BE2C (cell line): Measurements from ENCODE around the gene TTLL10.

Experiments
- DNase-seq: peaks from one replicate; pipeline ENCODE4 v3.0.0-alpha.2; 2020
- H3K27me3 ChIP-seq: fragments of 250-450 bp; sonication (Bioruptor Pico); 2 replicates; pipeline ENCODE4 v1.5.1; 2020; ENCODE audit warnings: mild to moderate bottlenecking
- H3K36me3 ChIP-seq: fragments of 250-450 bp; sonication (Bioruptor Pico); 2 replicates; pipeline ENCODE4 v1.5.1; 2020; ENCODE audit warnings: mild to moderate bottlenecking
- H3K4me1 ChIP-seq: fragments of 250-450 bp; sonication (Bioruptor Pico); 2 replicates; pipeline ENCODE4 v1.5.1; 2020
- H3K4me3 ChIP-seq: 2 replicates; pipeline ENCODE4 v1.5.1; 2011; ENCODE audit warnings: low read depth, low read length
- H3K9me3 ChIP-seq: fragments of 250-450 bp; sonication (Bioruptor Pico); 2 replicates; pipeline ENCODE4 v1.5.1; 2020
- TF ChIP-seq, protein P1 (sequence below): IDR thresholded peaks from 2 replicates; pipeline ENCODE4 v1.5.1; 2012; ENCODE audit warnings: mild to moderate bottlenecking, low read depth, low read length

Gene TTLL10

DNA sequence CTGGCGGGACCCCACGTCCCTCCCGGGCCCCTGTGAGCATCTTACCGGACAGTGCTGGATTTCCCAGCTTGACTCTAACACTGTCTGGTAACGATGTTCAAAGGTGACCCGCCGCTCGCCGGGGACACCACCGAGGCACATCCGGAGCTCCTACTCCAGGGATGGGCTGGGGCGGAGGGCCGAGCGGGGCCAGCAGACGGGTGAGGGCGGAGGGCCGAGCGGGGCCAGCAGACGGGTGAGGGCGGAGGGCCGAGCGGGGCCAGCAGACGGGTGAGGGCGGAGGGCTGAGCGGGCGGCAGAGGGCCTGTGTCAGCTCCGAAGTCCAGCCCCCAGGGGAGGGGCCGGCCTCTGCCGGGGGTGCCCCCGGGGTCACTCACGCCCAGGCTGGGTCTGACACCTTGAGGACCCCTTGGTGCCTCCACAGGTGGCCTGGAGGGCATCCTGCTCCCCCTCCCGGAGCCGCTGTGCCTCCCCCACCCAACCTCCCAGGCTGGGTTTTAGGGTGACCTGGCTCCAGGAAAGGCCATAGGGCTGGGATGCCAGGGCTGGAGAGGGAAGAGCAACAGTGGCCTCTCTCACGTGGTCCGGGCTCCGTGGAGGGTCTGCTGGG, 5.7 kb upstream of the TTLL10 start:
- Histone ChIP-seq H3K4me1 (no peaks in the 10 kb centered on the region), H3K9me3 (no peaks in the 10 kb centered on the region), H3K27me3 (peaks cover 25% of the 10 kb centered on the region), H3K4me3 (no peak overlapping the region), H3K36me3 (no peaks in the 10 kb centered on the region)
- TF ChIP-seq, protein P1, sequence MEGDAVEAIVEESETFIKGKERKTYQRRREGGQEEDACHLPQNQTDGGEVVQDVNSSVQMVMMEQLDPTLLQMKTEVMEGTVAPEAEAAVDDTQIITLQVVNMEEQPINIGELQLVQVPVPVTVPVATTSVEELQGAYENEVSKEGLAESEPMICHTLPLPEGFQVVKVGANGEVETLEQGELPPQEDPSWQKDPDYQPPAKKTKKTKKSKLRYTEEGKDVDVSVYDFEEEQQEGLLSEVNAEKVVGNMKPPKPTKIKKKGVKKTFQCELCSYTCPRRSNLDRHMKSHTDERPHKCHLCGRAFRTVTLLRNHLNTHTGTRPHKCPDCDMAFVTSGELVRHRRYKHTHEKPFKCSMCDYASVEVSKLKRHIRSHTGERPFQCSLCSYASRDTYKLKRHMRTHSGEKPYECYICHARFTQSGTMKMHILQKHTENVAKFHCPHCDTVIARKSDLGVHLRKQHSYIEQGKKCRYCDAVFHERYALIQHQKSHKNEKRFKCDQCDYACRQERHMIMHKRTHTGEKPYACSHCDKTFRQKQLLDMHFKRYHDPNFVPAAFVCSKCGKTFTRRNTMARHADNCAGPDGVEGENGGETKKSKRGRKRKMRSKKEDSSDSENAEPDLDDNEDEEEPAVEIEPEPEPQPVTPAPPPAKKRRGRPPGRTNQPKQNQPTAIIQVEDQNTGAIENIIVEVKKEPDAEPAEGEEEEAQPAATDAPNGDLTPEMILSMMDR, result no peak
- DNase-seq, result peak; percentile 9

DNA sequence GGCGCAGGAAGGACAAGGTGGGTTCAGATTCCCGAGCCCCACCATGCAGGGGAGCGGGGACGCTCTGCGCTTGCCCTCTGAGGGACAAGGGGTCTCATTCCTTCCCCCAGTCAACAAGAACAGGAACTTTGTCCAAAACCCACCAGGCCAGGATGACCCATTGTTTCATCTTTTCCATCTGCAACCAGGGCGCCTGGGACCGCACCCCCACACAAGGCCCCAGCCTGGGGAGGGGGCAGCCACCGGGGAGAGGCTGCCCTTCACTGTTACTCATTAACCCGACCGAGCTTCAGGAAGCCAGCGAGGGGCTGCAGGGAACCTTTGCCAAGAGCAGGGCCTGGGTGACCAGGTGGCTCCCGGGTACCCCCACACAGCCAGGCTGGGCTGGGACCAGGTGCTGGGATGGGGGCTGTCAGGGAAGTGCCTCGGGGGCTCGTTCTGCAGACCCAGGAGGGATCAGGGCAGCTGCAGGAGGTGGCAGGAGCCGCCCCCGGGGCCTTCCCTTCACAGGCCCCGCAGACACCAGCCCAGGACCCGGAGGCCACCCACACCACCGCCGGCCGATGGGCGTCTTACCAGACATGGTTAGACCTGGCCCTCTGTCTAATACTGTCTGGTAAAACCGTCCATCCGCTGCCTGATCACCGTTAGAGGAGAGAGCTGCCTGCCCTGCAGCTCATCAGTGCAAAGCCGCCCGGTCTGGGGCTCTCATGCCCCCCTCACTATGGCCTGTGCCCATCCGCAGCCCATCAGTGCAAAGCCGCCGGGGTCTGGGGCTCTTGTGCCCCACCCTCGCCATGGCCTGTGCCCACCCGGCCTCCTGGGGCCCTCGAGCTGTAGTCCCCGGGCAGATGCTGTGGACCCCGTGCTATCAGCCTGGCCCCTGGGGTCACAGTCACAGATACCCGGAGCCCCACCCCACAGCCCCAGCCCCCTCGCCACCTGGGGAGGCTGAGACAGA, 4.9 kb upstream of the TTLL10 start:
- TF ChIP-seq, protein P1, result no peak
- no peaks in the 10 kb centered on the region for H3K36me3 ChIP-seq
- no peak overlapping the region for H3K4me3 ChIP-seq
- peak; percentile 31 for DNase-seq
- no peaks in the 10 kb centered on the region for H3K4me1 ChIP-seq
- no peaks in the 10 kb centered on the region for H3K9me3 ChIP-seq
- H3K27me3 ChIP-seq, result peaks cover 33% of the 10 kb centered on the region

DNA sequence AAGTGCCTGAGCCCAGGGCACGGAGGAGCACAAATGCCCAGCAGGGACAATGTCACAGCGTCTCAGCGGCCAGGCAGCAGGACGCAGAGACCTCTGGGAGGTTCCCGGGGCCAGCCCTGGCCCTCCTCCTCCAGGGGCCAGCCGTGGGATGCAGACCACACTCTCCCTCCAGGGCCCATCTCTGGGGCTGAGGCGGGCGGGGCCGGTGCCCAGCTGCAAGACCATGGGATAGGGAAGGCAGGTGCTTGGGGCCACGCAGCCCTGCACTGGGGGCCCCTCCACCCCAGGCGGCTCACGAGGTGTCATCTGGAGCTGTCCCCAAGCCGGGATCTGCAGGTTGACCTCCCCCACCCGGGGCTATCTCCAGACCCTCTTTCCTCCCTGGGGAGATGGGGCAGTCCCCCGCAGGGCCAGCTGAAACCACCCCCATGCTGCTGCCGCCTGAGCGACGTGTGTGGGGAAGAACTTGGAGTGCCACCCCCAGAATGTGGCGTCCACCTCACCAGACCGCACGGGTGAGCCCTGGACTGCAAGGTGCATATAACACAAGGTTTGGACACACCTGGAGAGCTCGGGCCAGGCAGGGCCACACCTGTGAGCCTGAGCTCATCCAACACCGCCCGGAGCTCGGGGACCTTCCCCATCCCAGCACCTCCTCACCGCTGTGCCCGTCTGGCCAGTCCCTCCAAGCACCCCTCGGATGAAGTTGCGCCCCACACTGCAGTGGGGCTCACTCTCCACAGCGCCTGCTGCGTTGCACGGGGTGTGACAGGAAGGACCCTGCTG, 4.1 kb upstream of the TTLL10 start:
- no peak overlapping the region for H3K4me3 ChIP-seq
- peak; percentile 13 for DNase-seq
- H3K9me3 ChIP-seq, result no peaks in the 10 kb centered on the region
- no peaks in the 10 kb centered on the region for H3K36me3 ChIP-seq
- no peaks in the 10 kb centered on the region for H3K4me1 ChIP-seq
- TF ChIP-seq, protein P1, result no peak
- H3K27me3 ChIP-seq, result peaks cover 41% of the 10 kb centered on the region

DNA sequence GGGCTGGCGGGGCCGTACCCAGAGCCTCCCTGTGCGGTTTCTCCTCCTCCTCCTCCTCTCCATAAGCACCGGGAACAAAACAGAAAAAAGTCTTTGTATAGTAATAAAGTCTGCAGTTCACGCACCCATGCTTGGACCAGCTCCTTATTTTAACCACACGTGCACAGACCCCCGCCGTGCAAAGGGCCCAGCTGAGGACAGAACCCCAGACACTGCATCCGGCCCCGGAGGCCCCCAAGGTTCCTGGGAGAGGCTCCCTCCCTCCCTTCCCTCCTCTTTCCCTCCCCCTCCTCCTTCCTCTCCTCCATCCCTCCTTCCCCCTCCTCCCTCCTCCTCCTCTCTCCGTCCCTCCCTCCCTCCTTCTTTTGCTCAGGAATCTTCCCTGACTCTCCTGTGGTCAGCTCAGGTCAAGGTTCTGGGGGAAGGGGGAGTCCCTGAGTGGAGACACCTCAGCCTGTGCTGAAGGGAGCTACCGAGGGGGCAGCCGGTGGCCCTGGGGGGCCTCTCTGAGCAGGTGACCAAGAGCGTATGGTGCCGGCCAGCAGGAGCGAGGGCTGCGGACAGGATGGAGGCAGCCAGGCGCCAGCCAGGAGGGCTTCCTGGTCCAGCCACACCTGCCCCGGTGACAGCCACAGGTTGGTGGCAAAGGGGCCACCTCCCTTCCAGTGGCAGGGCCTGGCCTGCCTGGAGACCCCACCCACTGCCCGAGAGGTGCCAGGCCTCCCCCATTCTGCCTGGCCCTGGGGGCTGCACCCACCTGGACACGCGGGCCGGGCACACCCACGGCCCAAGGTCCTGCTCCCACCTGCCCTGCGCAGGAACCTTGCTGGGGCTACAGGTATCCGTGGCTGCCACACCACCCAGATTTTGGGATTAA, 3.2 kb upstream of the TTLL10 start:
- H3K27me3 ChIP-seq, result peaks cover 44% of the 10 kb centered on the region
- no peaks in the 10 kb centered on the region for H3K4me1 ChIP-seq
- no peak overlapping the region for H3K4me3 ChIP-seq
- DNase-seq, result peak; percentile 7
- H3K9me3 ChIP-seq, result no peaks in the 10 kb centered on the region
- TF ChIP-seq, protein P1, result no peak
- no peaks in the 10 kb centered on the region for H3K36me3 ChIP-seq

DNA sequence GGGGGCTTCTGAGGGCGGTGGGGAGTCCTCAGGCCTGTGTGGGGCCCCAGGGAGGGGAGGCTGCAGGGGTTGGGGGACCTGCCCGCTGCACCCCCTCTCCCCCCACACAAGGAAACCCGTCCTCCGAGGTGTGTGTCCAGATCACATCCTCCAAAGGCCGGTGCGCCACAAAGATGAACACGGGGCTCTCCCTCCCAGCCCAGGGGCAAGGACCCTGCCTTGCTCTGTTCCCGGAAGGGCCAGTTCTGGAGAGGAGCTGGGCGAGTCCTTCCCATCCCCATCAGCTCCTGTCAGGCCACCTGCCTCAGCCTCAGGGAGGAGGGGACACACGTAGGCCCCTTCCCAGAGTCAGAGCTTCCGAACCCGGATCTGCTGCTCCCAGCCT, 2.5 kb upstream of the TTLL10 start:
- H3K36me3 ChIP-seq, result no peaks in the 10 kb centered on the region
- TF ChIP-seq, protein P1, result no peak
- no peaks in the 10 kb centered on the region for H3K4me1 ChIP-seq
- peaks cover 45% of the 10 kb centered on the region for H3K27me3 ChIP-seq
- H3K4me3 ChIP-seq, result no peak overlapping the region
- DNase-seq, result peak; percentile 6
- H3K9me3 ChIP-seq, result no peaks in the 10 kb centered on the region
